ENCODE results near the gene TTC28. TPM values are rescaled to one million over a fixed set of nuclear protein-coding genes. Genes with fewer than 3 reads are reported as not detected.

TTC28 gene
- total and polyA plus RNA-seq, 2 donors (not counting 3 experiments of a cell fraction or from before 2014, with no cell fraction given) = 16.5 to 51.1 TPM

DNA sequence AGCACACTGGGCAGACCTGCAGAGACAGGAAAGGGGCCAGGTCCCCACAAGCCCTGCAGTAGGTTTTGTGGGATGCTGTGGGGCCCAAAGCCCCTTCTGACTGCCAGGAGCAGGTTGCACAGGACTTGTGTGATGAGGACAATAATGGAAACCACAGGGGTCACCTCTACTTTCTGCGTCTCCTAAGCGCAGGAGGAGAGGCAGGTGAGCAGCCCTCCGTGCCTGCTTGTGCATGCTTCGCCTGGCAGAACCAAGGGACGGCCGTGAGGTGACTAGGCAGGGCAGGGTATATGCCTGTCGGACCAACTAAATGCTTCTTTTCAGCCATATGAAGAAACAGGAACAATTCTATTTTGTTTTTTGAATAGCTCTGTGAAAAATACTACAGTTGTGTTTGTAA lies 682.7 kb downstream of the TTC28 start:
- Histone ChIP-seq H3K4me2 (ENCODE audit: insufficient read depth, low read length) (no peak overlapping the region), H3K79me2 (ENCODE audit: control insufficient read depth, insufficient read depth, low read length) (no peaks in the 10 kb centered on the region), H3K9me3 (replicated peaks; ENCODE audit: control insufficient read depth, insufficient read depth, low read length) (no peaks in the 10 kb centered on the region), H3K4me1 (ENCODE audit: control insufficient read depth, extremely low read depth, insufficient read depth, low read length) (no peaks in the 10 kb centered on the region), H3K4me3 (replicated peaks in 1 of 3; ENCODE audit: insufficient read depth in 1 of 3, low read depth in 1 of 3, low read length in 3 of 3) (no peak overlapping the region), H3K36me3 (ENCODE audit: control insufficient read depth in 2 of 2, extremely low read depth in 1 of 2, insufficient read depth in 2 of 2, low read length in 2 of 2) (peaks cover 0 to 18% of the 10 kb centered on the region in 2 experiments), H2AFZ (ENCODE audit: low read depth, low read length) (no peak overlapping the region), H3K9ac (replicated peaks; ENCODE audit: extremely low read depth, insufficient read depth, low read length) (no peak overlapping the region), H3K9me1 (replicated peaks; ENCODE audit: control insufficient read depth, extremely low read depth, insufficient read depth, low read length) (no peaks in the 10 kb centered on the region), H4K20me1 (replicated peaks; ENCODE audit: control insufficient read depth, extremely low read depth, insufficient read depth, low read length) (no peaks in the 10 kb centered on the region), H3K27me3 (ENCODE audit: control insufficient read depth in 2 of 2, insufficient read depth in 2 of 2, low read length in 2 of 2) (no peaks in the 10 kb centered on the region), H3K27ac (ENCODE audit: insufficient read depth, low read depth, low read length) (no peak overlapping the region)
- intact Hi-C loops (cut with micrococcal nuclease) (no loop called here), dilution Hi-C loops (cut with MboI; ENCODE audit: extremely low pct_ligation_motif_present, low sequenced_read_pairs) (no loop called here)
- TF ChIP-seq GATA2 (IDR thresholded peaks at IDR 0.05; ENCODE audit: insufficient read depth, insufficient read length, low read depth, low read length) = no peak
- TF ChIP-seq MYC (IDR thresholded peaks at IDR 0.05; ENCODE audit: low read depth, low read length) = no peak
- no peak for TF ChIP-seq FOS (IDR thresholded peaks at IDR 0.05; ENCODE audit: borderline replicate concordance, insufficient read depth, low read length)
- TF ChIP-seq, protein P1, sequence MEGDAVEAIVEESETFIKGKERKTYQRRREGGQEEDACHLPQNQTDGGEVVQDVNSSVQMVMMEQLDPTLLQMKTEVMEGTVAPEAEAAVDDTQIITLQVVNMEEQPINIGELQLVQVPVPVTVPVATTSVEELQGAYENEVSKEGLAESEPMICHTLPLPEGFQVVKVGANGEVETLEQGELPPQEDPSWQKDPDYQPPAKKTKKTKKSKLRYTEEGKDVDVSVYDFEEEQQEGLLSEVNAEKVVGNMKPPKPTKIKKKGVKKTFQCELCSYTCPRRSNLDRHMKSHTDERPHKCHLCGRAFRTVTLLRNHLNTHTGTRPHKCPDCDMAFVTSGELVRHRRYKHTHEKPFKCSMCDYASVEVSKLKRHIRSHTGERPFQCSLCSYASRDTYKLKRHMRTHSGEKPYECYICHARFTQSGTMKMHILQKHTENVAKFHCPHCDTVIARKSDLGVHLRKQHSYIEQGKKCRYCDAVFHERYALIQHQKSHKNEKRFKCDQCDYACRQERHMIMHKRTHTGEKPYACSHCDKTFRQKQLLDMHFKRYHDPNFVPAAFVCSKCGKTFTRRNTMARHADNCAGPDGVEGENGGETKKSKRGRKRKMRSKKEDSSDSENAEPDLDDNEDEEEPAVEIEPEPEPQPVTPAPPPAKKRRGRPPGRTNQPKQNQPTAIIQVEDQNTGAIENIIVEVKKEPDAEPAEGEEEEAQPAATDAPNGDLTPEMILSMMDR (IDR thresholded peaks at IDR 0.05; ENCODE audit: extremely low read depth in 1 of 2, insufficient read depth in 1 of 2, low read depth in 1 of 2, low read length in 2 of 2) = no peak
- TF ChIP-seq POLR2AphosphoS5 (IDR thresholded peaks at IDR 0.05; ENCODE audit: insufficient read depth, low read depth, low read length) = no peak
- TF ChIP-seq EZH2 (IDR thresholded peaks at IDR 0.05; ENCODE audit: borderline replicate concordance, low read depth, low read length, severe bottlenecking) = no peak
- TF ChIP-seq POLR2A (IDR thresholded peaks at IDR 0.05; ENCODE audit: low read depth, low read length) = no peak
- TF ChIP-seq, protein P2, sequence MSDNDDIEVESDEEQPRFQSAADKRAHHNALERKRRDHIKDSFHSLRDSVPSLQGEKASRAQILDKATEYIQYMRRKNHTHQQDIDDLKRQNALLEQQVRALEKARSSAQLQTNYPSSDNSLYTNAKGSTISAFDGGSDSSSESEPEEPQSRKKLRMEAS (IDR thresholded peaks at IDR 0.05; ENCODE audit: insufficient read depth, insufficient read length) = no peak
- no peak for TF ChIP-seq JUN (IDR thresholded peaks at IDR 0.05; ENCODE audit: borderline replicate concordance, insufficient read depth, insufficient read length, low read depth)
- POLR2A ChIA-PET = no interaction called here
- FAIRE-seq (no peak), DNase-seq (ENCODE audit: low read depth, low spot score) (no peak)
- CTCF ChIA-PET = interaction anchor here (0.8 kb wide), 1 partner anchor 12 kb away, joined by 3 read pairs; no protein-coding TSS in a partner anchor
- BruUV-seq (replicated peaks) = no TSS peak

Measured in endothelial cell of umbilical vein (primary cell).